Stomach (tissue), 9 donors: Measurements from ENCODE around the gene WWOX. TPM values are rescaled to one million over a fixed set of nuclear protein-coding genes. Genes with fewer than 3 reads are reported as not detected.

ENCODE experiments used
- DNase-seq, 2 donors: peaks; one replicate each; pipeline versions ENCODE4 v3.0.0 to v3.0.0-alpha.2; 2013 to 2019
- H3K27ac ChIP-seq, 5 donors: fragments of 200-600 bp in 4 of 5; sonication (generic) in 4 of 5; one replicate each; pipeline ENCODE4 v1.5.1; 2013 to 2019; ENCODE audit warnings: mild to moderate bottlenecking in 1 of 5, moderate library complexity in 1 of 5
- H3K27me3 ChIP-seq, 3 donors: fragments of 200-600 bp; sonication (generic); one replicate each; pipeline ENCODE4 v1.5.1; 2017 to 2019; ENCODE audit warnings: mixed run types in 1 of 3
- H3K36me3 ChIP-seq, 4 donors: fragments of 200-600 bp; sonication (generic); 1 replicate in 3 of 4; 2 replicates in 1 of 4; pipeline ENCODE4 v1.5.1; 2016 to 2019
- H3K4me1 ChIP-seq, 4 donors: fragments of 200-600 bp; sonication (generic); one replicate each; pipeline ENCODE4 v1.5.1; 2016 to 2019
- H3K4me3 ChIP-seq, 4 donors: fragments of 200-600 bp; sonication (generic) in 3 of 4; one replicate each; pipeline ENCODE4 v1.5.1; 2016 to 2019; ENCODE audit warnings: mild to moderate bottlenecking in 1 of 4
- H3K9me3 ChIP-seq, 4 donors: fragments of 200-600 bp; sonication (generic); one replicate each; pipeline ENCODE4 v1.5.1; 2016 to 2019
- EP300 ChIP-seq: sonication (generic); formaldehyde crosslinking; IDR thresholded peaks from one replicate; pipeline ENCODE4 v1.6.1; 2017; ENCODE audit warnings: antibody characterized with exemption
- POLR2A ChIP-seq, 4 donors: fragments of 450-650 bp; IDR thresholded peaks; one replicate each; pipeline ENCODE4 v1.6.1; 2016; ENCODE audit warnings: antibody characterized with exemption in 4 of 4, control low read depth in 2 of 4, mild to moderate bottlenecking in 1 of 4, moderate library complexity in 1 of 4
- POLR2AphosphoS5 ChIP-seq, 3 donors: sonication (generic); formaldehyde crosslinking; IDR thresholded peaks; one replicate each; pipeline ENCODE4 v1.6.1; 2016; ENCODE audit warnings: antibody characterized with exemption in 3 of 3
- WGBS, 5 donors: extraction: QIAGEN DNeasy Blood & Tissue Kit in 3 of 5; methylation state at CpG; one replicate each; pipeline versions ENCODE4 v1.1.5 to v1.1.7; 2013 to 2018; 5-methylcytosine and 5-hydroxymethylcytosine counted together
- intact Hi-C: fragments of 100-400 bp; cut with DNase I; formaldehyde crosslinking; loops from one replicate; pipeline ENCODE4 v1.15.1; 2023; ENCODE audit warnings: low total_unique reads
- polyA plus RNA-seq, 3 donors: library from polyadenylated mRNA; stranded (reverse); fragments of 200-250 nt; gene quantifications; one replicate each; pipeline ENCODE4 v1.2.3, GENCODE V29; 2013
- total RNA-seq, 5 donors: library from RNA; depleted of rRNA; stranded (reverse); fragments of >200 nt; gene quantifications; one replicate each; pipeline versions ENCODE4 v1.1.0 to v1.2.3, GENCODE V29; 2014 to 2016
- TF ChIP-seq, protein P1 (sequence below), 7 experiments: fragments of 450-650 bp in 4 of 7; fragments of 200-600 bp in 3 of 7; sonication (generic) in 3 of 7; IDR thresholded peaks; one replicate each; pipeline ENCODE4 v1.5.1; 2016 to 2019; ENCODE audit warnings: antibody characterized with exemption in 7 of 7, control low read depth in 2 of 7, mild to moderate bottlenecking in 1 of 7
- donor health status: healthy with polysubstance abuse.
- donor health status: Bipolar disorder and iron deficiency.
- donor health status: healthy.

Gene WWOX
- total and polyA plus RNA-seq, 8 donors, result 7.7 to 129 (median 48.7) TPM

DNA sequence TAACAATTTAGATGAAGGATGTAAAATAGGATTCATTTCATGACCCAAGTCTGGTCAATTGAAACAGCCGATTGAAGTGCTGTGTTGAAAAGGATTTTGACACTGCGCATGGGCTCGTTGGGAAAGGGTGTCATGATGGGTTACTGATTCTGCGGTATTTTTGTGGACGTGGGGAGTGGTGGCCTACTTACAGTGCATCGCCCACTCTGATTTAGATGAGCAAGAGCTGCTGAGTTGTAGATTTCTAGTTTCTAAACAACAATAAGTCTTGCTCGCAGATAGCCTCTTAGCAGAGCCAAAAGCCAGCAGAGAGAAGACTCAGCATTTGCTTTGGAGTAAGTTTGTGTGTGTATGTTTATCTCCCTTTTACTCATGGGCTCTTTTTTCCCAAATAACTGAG, 770.0 kb downstream of the WWOX start:
- H3K4me1 ChIP-seq, result peaks cover 0 to 10% (median 5%) of the 10 kb centered on the region in 4 donors
- no peak for DNase-seq
- TF ChIP-seq EP300 (no peak), POLR2A (IDR thresholded peaks at IDR 0.05) (no peak), POLR2AphosphoS5 (IDR thresholded peaks at IDR 0.05) (no peak)
- TF ChIP-seq, protein P1, sequence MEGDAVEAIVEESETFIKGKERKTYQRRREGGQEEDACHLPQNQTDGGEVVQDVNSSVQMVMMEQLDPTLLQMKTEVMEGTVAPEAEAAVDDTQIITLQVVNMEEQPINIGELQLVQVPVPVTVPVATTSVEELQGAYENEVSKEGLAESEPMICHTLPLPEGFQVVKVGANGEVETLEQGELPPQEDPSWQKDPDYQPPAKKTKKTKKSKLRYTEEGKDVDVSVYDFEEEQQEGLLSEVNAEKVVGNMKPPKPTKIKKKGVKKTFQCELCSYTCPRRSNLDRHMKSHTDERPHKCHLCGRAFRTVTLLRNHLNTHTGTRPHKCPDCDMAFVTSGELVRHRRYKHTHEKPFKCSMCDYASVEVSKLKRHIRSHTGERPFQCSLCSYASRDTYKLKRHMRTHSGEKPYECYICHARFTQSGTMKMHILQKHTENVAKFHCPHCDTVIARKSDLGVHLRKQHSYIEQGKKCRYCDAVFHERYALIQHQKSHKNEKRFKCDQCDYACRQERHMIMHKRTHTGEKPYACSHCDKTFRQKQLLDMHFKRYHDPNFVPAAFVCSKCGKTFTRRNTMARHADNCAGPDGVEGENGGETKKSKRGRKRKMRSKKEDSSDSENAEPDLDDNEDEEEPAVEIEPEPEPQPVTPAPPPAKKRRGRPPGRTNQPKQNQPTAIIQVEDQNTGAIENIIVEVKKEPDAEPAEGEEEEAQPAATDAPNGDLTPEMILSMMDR (IDR thresholded peaks at IDR 0.05), result no peak
- intact Hi-C loops, result no loop called here
- H3K9me3 ChIP-seq, result no peaks in the 10 kb centered on the region
- H3K27me3 ChIP-seq, result no peaks in the 10 kb centered on the region
- WGBS, 5 donors, result 76 to 89% (median 85%) methylated on average over 6 to 7 of the region's 7 CpGs
- H3K4me3 ChIP-seq, result no peak overlapping the region
- peak overlapping the region in 1 of 5 donors; percentile 6 for H3K27ac ChIP-seq
- no peaks in the 10 kb centered on the region for H3K36me3 ChIP-seq

DNA sequence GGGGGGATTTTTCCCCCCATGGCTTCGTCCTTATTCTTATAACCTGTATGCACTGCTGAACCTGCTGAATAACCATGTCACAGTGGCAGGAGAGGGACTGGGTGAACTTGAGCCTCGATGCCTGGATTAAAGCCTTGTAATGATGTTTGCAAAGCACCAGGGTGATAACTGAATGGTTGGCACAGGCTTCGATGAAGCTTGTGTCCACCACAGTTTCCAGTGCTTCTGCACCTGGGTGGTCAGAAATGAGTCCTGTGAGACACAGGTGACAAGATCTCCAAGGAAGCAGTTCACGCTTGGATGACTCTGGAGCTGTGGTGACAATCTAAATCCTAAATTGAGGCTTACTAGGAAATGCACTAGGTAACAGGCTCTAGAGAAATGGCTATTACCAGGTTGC, 771.8 kb downstream of the WWOX start:
- Histone ChIP-seq H3K36me3 (no peaks in the 10 kb centered on the region), H3K4me3 (no peak overlapping the region), H3K27ac (no peak overlapping the region), H3K27me3 (no peaks in the 10 kb centered on the region), H3K4me1 (peaks cover 0 to 10% (median 4%) of the 10 kb centered on the region in 4 donors), H3K9me3 (no peaks in the 10 kb centered on the region)
- intact Hi-C loops, result no loop called here
- peak in 1 of 2 donors; percentile 23 for DNase-seq
- WGBS, 5 donors, result 65 to 79% (median 67%) methylated on average over 4 of the region's 4 CpGs
- TF ChIP-seq, protein P1 (IDR thresholded peaks at IDR 0.05), result no peak
- TF ChIP-seq EP300 (no peak), POLR2AphosphoS5 (IDR thresholded peaks at IDR 0.05) (no peak), POLR2A (IDR thresholded peaks at IDR 0.05) (no peak)

DNA sequence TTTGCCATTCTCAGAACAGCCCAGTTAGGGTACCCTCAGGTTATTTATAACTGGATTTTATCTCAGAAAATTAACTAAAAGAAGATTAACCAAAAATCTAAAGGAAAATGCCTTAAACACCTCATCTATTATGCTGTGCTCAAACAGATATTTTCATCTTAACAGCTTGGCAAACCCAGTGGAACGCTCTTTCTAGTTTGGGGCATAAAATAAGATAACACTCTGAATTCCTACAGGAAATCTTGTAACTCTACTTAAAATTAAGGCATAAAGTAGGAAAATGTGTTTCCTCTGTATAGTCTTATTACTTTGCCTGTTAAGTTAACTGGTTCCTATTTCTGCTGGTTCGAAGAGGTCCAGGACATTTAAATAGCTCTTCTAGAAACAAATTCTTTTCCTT, 777.2 kb downstream of the WWOX start:
- Histone ChIP-seq H3K36me3 (no peaks in the 10 kb centered on the region), H3K4me3 (no peak overlapping the region), H3K9me3 (no peaks in the 10 kb centered on the region), H3K27ac (no peak overlapping the region), H3K4me1 (no peaks in the 10 kb centered on the region), H3K27me3 (no peaks in the 10 kb centered on the region)
- TF ChIP-seq, protein P1 (IDR thresholded peaks at IDR 0.05), result no peak
- TF ChIP-seq POLR2AphosphoS5 (IDR thresholded peaks at IDR 0.05), result no peak
- no peak for TF ChIP-seq EP300
- no peak for TF ChIP-seq POLR2A (IDR thresholded peaks at IDR 0.05)
- 74 to 89% (median 83%) methylated on average over 2 of the region's 2 CpGs for WGBS, 5 donors
- intact Hi-C loops, result no loop called here
- no peak for DNase-seq

DNA sequence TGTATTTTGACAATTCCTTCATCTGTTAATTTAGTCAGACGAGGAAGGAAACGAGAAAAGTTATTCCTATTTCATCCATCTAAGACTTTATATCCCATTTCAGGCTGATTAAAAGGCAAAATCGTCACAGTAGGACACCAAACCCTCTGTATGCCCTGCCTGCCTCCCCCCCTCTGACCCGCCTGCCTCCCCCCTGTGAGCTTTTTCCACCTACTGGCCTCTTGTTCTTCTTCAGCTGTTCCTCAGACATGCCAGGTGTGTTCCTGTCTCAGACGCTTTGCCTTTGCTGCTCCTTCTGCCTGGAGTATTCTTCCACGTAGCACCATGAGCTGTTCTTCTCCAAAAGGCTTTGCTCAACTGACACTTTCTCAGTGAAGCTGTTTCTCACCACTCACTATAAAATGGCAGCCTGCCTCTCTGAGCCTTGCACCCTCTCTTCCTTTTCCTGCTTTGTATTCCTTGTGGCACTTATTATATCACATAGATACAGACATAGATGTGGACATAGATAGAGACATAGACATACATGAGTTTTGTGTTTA, 777.7 kb downstream of the WWOX start:
- Histone ChIP-seq H3K27me3 (no peaks in the 10 kb centered on the region), H3K4me1 (no peaks in the 10 kb centered on the region), H3K4me3 (no peak overlapping the region), H3K9me3 (no peaks in the 10 kb centered on the region), H3K36me3 (no peaks in the 10 kb centered on the region), H3K27ac (no peak overlapping the region)
- intact Hi-C loops, result no loop called here
- TF ChIP-seq, protein P1 (IDR thresholded peaks at IDR 0.05), result no peak
- TF ChIP-seq POLR2A (IDR thresholded peaks at IDR 0.05), result no peak
- no peak for TF ChIP-seq EP300
- TF ChIP-seq POLR2AphosphoS5 (IDR thresholded peaks at IDR 0.05), result no peak
- WGBS, 5 donors, result 78 to 93% (median 80%) methylated on average over 5 to 6 of the region's 6 CpGs
- DNase-seq, result no peak
